MM.1S (cell line): Measurements from ENCODE around the gene LIN9.

Experiments used
- EZH2 ChIP-seq: fragments of 300-600 bp; sonication (generic); optimal IDR thresholded peaks from 2 replicates; pipeline ENCODE3; 2017; ENCODE audit warnings: low read depth, mild to moderate bottlenecking, antibody characterized with exemption, low read length, mixed read lengths
- TF ChIP-seq, protein P1 (sequence below): fragments of 300-600 bp; sonication (generic); IDR thresholded peaks from 2 replicates; pipeline ENCODE4 v1.5.1; 2016; ENCODE audit warnings: antibody characterized with exemption, low read length, mixed read lengths

DNA sequence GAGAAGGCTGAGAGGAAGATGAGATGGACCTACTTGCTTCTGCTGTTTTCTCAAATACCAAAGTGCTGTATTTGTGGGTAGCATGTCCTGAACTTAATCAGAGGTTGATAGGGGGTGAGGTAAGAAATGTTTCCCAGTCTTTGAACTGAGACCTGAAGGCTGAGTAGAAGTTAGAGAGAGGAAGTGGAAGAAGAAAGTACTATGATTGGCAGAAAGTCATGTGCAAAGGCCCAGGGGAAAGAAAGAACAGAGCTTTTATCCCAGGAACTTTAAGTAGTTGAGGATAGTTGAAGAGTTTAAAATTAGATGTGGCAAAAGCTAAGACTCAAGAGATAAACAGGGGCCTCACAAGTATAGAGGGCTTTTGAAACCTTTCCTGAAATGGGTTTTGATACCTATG is 15.5 kb upstream of the LIN9 start:
- TF ChIP-seq, protein P1, sequence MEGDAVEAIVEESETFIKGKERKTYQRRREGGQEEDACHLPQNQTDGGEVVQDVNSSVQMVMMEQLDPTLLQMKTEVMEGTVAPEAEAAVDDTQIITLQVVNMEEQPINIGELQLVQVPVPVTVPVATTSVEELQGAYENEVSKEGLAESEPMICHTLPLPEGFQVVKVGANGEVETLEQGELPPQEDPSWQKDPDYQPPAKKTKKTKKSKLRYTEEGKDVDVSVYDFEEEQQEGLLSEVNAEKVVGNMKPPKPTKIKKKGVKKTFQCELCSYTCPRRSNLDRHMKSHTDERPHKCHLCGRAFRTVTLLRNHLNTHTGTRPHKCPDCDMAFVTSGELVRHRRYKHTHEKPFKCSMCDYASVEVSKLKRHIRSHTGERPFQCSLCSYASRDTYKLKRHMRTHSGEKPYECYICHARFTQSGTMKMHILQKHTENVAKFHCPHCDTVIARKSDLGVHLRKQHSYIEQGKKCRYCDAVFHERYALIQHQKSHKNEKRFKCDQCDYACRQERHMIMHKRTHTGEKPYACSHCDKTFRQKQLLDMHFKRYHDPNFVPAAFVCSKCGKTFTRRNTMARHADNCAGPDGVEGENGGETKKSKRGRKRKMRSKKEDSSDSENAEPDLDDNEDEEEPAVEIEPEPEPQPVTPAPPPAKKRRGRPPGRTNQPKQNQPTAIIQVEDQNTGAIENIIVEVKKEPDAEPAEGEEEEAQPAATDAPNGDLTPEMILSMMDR = no peak
- no peak for TF ChIP-seq EZH2
